IMR-90 (cell line): ENCODE measurements around the gene NIPSNAP2. TPM values are rescaled to one million over a fixed set of nuclear protein-coding genes. Genes with fewer than 3 reads are reported as not detected.

ENCODE experiments used
- ATAC-seq: fragments of 200-7000 bp; cut with Tn5 transposase; 2 replicates; pipeline ENCODE4 v1.9.1; 2020; ENCODE audit warnings: low read depth, mild to moderate bottlenecking, moderate library complexity
- BruUV-seq: library from RNA; stranded (reverse); fragments of 400-500 nt; replicated peaks from 2 replicates; lab custom pipeline; 2021; lab: Mats Ljungman, UMichigan
- CTCF ChIA-PET: fragments of 300-600 bp; formaldehyde crosslinking; extraction: SDS; loops from one replicate; lab custom pipeline; 2021; ENCODE audit warnings: antibody characterized with exemption; lab: Yijun Ruan, JAX
- POLR2A ChIA-PET: fragments of 300-600 bp; sonication (Branson Sonifier 250); formaldehyde crosslinking; loops from one replicate; lab custom pipeline; 2022; ENCODE audit warnings: antibody characterized with exemption; ENCODE audit not compliant: unreplicated experiment; lab: Charles Lee
- DNase-seq: peaks from one replicate; pipeline ENCODE4 v3.0.0; 2013
- H2AFZ ChIP-seq: replicated peaks from 2 replicates; pipeline ENCODE3; 2013; ENCODE audit warnings: low read length, mild to moderate bottlenecking; ENCODE audit not compliant: poor library complexity
- H2AK5ac ChIP-seq: 2 replicates; pipeline ENCODE4 v1.6.1; 2013; ENCODE audit warnings: low read depth, low read length, inconsistent platforms
- H2AK9ac ChIP-seq: replicated peaks from 2 replicates; pipeline ENCODE3; 2013; ENCODE audit warnings: mild to moderate bottlenecking, low read depth, low read length, moderate library complexity; ENCODE audit not compliant: poor library complexity
- H2BK120ac ChIP-seq: 2 replicates; pipeline ENCODE4 v1.6.1; 2013; ENCODE audit warnings: low read depth, low read length, inconsistent platforms
- H2BK15ac ChIP-seq: 3 replicates; pipeline ENCODE4 v1.6.1; 2013; ENCODE audit warnings: low read depth, low read length, inconsistent platforms
- H2BK20ac ChIP-seq: 2 replicates; pipeline ENCODE4 v1.6.1; 2013; ENCODE audit warnings: low read depth, mild to moderate bottlenecking, inconsistent platforms, low read length, moderate library complexity
- H2BK5ac ChIP-seq: 2 replicates; pipeline ENCODE4 v1.6.1; 2013; ENCODE audit warnings: mild to moderate bottlenecking, low read depth, low read length, inconsistent platforms; ENCODE audit not compliant: poor library complexity, severe bottlenecking
- H3K14ac ChIP-seq: replicated peaks from 2 replicates; pipeline ENCODE4 v1.6.1; 2013; ENCODE audit warnings: low read depth, low read length, inconsistent platforms
- H3K18ac ChIP-seq: 2 replicates; pipeline ENCODE4 v1.6.1; 2013; ENCODE audit warnings: low read depth, low read length, control low read depth
- H3K23ac ChIP-seq: 2 replicates; pipeline ENCODE4 v1.6.1; 2013; ENCODE audit warnings: low read depth, low read length, inconsistent platforms
- H3K27ac ChIP-seq: 2 replicates; pipeline ENCODE4 v1.5.1; 2013; ENCODE audit warnings: mild to moderate bottlenecking, control low read depth, low read length; ENCODE audit not compliant: insufficient read depth
- H3K27me3 ChIP-seq: 2 replicates; pipeline ENCODE4 v1.6.1; 2013; ENCODE audit warnings: low read length; ENCODE audit not compliant: control insufficient read depth, insufficient read depth
- H3K36me3 ChIP-seq: 2 replicates; pipeline ENCODE4 v1.6.1; 2013; ENCODE audit warnings: low read length, mixed read lengths; ENCODE audit not compliant: control insufficient read depth, insufficient read depth
- H3K4ac ChIP-seq: 2 replicates; pipeline ENCODE4 v1.6.1; 2013; ENCODE audit warnings: low read depth, low read length, inconsistent platforms
- H3K4me1 ChIP-seq: 2 replicates; pipeline ENCODE4 v1.6.1; 2013; ENCODE audit warnings: low read length, mixed read lengths; ENCODE audit not compliant: control insufficient read depth, insufficient read depth
- H3K4me2 ChIP-seq: 2 replicates; pipeline ENCODE4 v1.6.1; 2013; ENCODE audit warnings: low read depth, mild to moderate bottlenecking, control low read depth, low read length, moderate library complexity
- H3K4me3 ChIP-seq: 2 replicates; pipeline ENCODE4 v1.5.1; 2013; ENCODE audit warnings: low read depth, mild to moderate bottlenecking, control low read depth, low read length, moderate library complexity; ENCODE audit not compliant: insufficient read depth
- H3K56ac ChIP-seq: 2 replicates; pipeline ENCODE4 v1.6.1; 2013; ENCODE audit warnings: low read length, inconsistent platforms; ENCODE audit not compliant: insufficient read depth; ENCODE audit errors: extremely low read depth
- H3K79me1 ChIP-seq, 2 experiments: 2 replicates each; pipeline ENCODE4 v1.6.1; 2013; ENCODE audit warnings: low read length in 2 of 2, inconsistent platforms in 1 of 2, low read depth in 1 of 2
- H3K9ac ChIP-seq: 2 replicates; pipeline ENCODE4 v1.6.1; 2013; ENCODE audit warnings: low read depth, low read length, control low read depth
- H3K9me1 ChIP-seq: 2 replicates; pipeline ENCODE4 v1.6.1; 2013; ENCODE audit warnings: low read length, inconsistent platforms; ENCODE audit not compliant: insufficient read depth
- H3K9me3 ChIP-seq: 2 replicates; pipeline ENCODE4 v1.6.1; 2013; ENCODE audit warnings: low read length; ENCODE audit not compliant: control insufficient read depth, insufficient read depth
- H4K20me1 ChIP-seq: 2 replicates; pipeline ENCODE4 v1.6.1; 2013; ENCODE audit warnings: low read length, inconsistent platforms; ENCODE audit not compliant: insufficient read depth
- H4K5ac ChIP-seq: 2 replicates; pipeline ENCODE4 v1.6.1; 2013; ENCODE audit warnings: mild to moderate bottlenecking, low read depth, low read length, control low read depth
- H4K8ac ChIP-seq, 2 experiments: 2 replicates each; pipeline ENCODE4 v1.6.1; 2013; ENCODE audit warnings: low read depth in 2 of 2, low read length in 2 of 2, control low read depth in 1 of 2, inconsistent platforms in 1 of 2
- H4K91ac ChIP-seq: 2 replicates; pipeline ENCODE4 v1.6.1; 2013; ENCODE audit warnings: low read depth, low read length, inconsistent platforms; ENCODE audit not compliant: insufficient read depth
- BHLHE40 ChIP-seq: fragments of 150-350 bp; IDR thresholded peaks from 2 replicates; pipeline ENCODE4 v1.6.1; 2016; ENCODE audit warnings: mild to moderate bottlenecking, low read depth, low read length
- CEBPB ChIP-seq: IDR thresholded peaks from 2 replicates; pipeline ENCODE4 v1.6.1; 2012; ENCODE audit warnings: low read depth, low read length, improper control_type of control experiment
- CTCF ChIP-seq: conservative IDR thresholded peaks from 2 replicates; pipeline ENCODE4 v1.5.1; 2012; ENCODE audit warnings: mild to moderate bottlenecking, low read depth, low read length, improper control_type of control experiment
- FOS ChIP-seq: fragments of 150-350 bp; IDR thresholded peaks from 2 replicates; pipeline ENCODE4 v1.6.1; 2016; ENCODE audit warnings: low read depth, low read length
- MAFK ChIP-seq: IDR thresholded peaks from 2 replicates; pipeline ENCODE4 v1.6.1; 2012; ENCODE audit warnings: low read depth, low read length, improper control_type of control experiment
- MAZ ChIP-seq: IDR thresholded peaks from 2 replicates; pipeline ENCODE4 v1.6.1; 2012; ENCODE audit warnings: low read depth, mild to moderate bottlenecking, low read length, improper control_type of control experiment, moderate library complexity, borderline replicate concordance
- MXI1 ChIP-seq: IDR thresholded peaks from 2 replicates; pipeline ENCODE4 v1.6.1; 2012; ENCODE audit warnings: low read depth, mild to moderate bottlenecking, low read length, moderate library complexity, borderline replicate concordance
- NFE2L2 ChIP-seq: fragments of 150-350 bp; IDR thresholded peaks from 2 replicates; pipeline ENCODE4 v1.6.1; 2016; ENCODE audit warnings: low read depth, mild to moderate bottlenecking, low read length
- RCOR1 ChIP-seq: IDR thresholded peaks from 2 replicates; pipeline ENCODE4 v1.6.1; 2012; ENCODE audit warnings: mild to moderate bottlenecking, low read length, improper control_type of control experiment; ENCODE audit not compliant: insufficient replicate concordance
- RFX5 ChIP-seq: IDR thresholded peaks from 2 replicates; pipeline ENCODE4 v1.8.0; 2012; ENCODE audit warnings: low read depth, mild to moderate bottlenecking, low read length, moderate library complexity
- SMC3 ChIP-seq: fragments of 150-350 bp; IDR thresholded peaks from 2 replicates; pipeline ENCODE4 v1.6.1; 2016; ENCODE audit warnings: low read depth, mild to moderate bottlenecking, antibody characterized with exemption, low read length, moderate library complexity
- WGBS, 2 experiments: methylation state at CpG; one replicate each; pipeline versions ENCODE4 v1.1.5 to v1.1.7; 2013; ENCODE audit warnings: missing lambda C conversion rate in 2 of 2; ENCODE audit not compliant: insufficient read length in 1 of 2; ENCODE audit errors: extremely low coverage in 2 of 2; 5-methylcytosine and 5-hydroxymethylcytosine counted together
- dilution Hi-C: fragments of 300-500 bp; cut with HindIII; formaldehyde crosslinking; loops from one replicate; pipeline ENCODE4 v1.14.3; 2018; ENCODE audit warnings: low sequenced_read_pairs; ENCODE audit not compliant: unreplicated experiment
- in situ Hi-C: fragments of 300-500 bp; cut with MboI; formaldehyde crosslinking; loops from 3 replicates; pipeline ENCODE4 v1.14.3; 2019; ENCODE audit warnings: low sequenced_read_pairs, inconsistent platforms, mixed read lengths
- intact Hi-C: fragments of 100-400 bp; cut with micrococcal nuclease; formaldehyde crosslinking; loops from 2 replicates; pipeline ENCODE4 v1.10.0; 2022
- polyA plus RNA-seq, 3 experiments: library from polyadenylated mRNA; depleted of rRNA; stranded (reverse); fragments of >200 nt; gene quantifications; 2 replicates each; pipeline ENCODE4 v1.2.3, GENCODE V29; 2012; ENCODE audit warnings: low replicate concordance in 1 of 3
- total RNA-seq: library from RNA; depleted of rRNA; stranded (reverse); fragments of >200 nt; gene quantifications from 2 replicates; pipeline ENCODE4 v1.2.3, GENCODE V29; 2012
- TF ChIP-seq, protein P1 (sequence below): fragments of 150-350 bp; IDR thresholded peaks from 2 replicates; pipeline ENCODE4 v1.6.1; 2016; ENCODE audit warnings: low read depth, mild to moderate bottlenecking, low read length, moderate library complexity, borderline replicate concordance

The NIPSNAP2 gene
- total and polyA plus RNA-seq, 2 of the 4 experiments (the other 2 are of a cell fraction) = 33.7 to 42.8 TPM

- Histone ChIP-seq H2AK9ac (no peak overlapping the region), H3K27ac (no peak overlapping the region), H4K5ac (no peak overlapping the region), H2AK5ac (no peak overlapping the region), H3K9ac (no peak overlapping the region), H3K56ac (no peak overlapping the region), H3K18ac (no peak overlapping the region), H2BK120ac (no peak overlapping the region), H3K23ac (no peak overlapping the region), H4K91ac (no peak overlapping the region), H2AFZ (no peak overlapping the region), H2BK20ac (no peak overlapping the region), H3K9me1 (peaks cover 10% of the 10 kb centered on the region; the same call in 1 of the 2 replicates), H2BK15ac (no peak overlapping the region), H3K27me3 (no peaks in the 10 kb centered on the region), H3K4me1 (peaks cover 7% of the 10 kb centered on the region), H3K36me3 (peaks cover 10% of the 10 kb centered on the region), H3K14ac (no peak overlapping the region), H3K79me1 (peaks cover 16 to 51% of the 10 kb centered on the region in 2 experiments), H2BK5ac (no peak overlapping the region), H3K4ac (no peak overlapping the region), H4K20me1 (peaks cover 7% of the 10 kb centered on the region), H3K9me3 (no peaks in the 10 kb centered on the region), H3K4me2 (no peak overlapping the region), H3K4me3 (no peak overlapping the region), H4K8ac (no peak overlapping the region)
- intact Hi-C loops = loop anchor here (5.0 kb wide), 1 partner anchor 36 kb away; the partner anchor contains the start of gene SUMF2
- ATAC-seq = no peak
- no peak for DNase-seq
- in situ Hi-C loops = no loop called here
- WGBS, 2 experiments = 100% methylated on average over 1 of the region's 2 CpGs; no CpG with 5 or more reads in 1 of the 2 experiments
- dilution Hi-C loops = no loop called here
- ChIA-PET CTCF (interaction anchor here (0.7 kb wide), 1 partner anchor 19 kb away, joined by 5 read pairs; no protein-coding TSS in a partner anchor), POLR2A (no interaction called here)
- BruUV-seq = no TSS peak
- TF ChIP-seq RFX5 (no peak), SMC3 (no peak), FOS (no peak), CEBPB (no peak), RCOR1 (no peak), MAZ (no peak), BHLHE40 (no peak), NFE2L2 (no peak), CTCF (no peak), MAFK (no peak), MXI1 (no peak)
- TF ChIP-seq, protein P1, sequence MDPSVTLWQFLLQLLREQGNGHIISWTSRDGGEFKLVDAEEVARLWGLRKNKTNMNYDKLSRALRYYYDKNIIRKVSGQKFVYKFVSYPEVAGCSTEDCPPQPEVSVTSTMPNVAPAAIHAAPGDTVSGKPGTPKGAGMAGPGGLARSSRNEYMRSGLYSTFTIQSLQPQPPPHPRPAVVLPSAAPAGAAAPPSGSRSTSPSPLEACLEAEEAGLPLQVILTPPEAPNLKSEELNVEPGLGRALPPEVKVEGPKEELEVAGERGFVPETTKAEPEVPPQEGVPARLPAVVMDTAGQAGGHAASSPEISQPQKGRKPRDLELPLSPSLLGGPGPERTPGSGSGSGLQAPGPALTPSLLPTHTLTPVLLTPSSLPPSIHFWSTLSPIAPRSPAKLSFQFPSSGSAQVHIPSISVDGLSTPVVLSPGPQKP = no peak
Measured at GRCh38 chr7:56026538-56026937, 62.2 kb downstream of the NIPSNAP2 start.
